HCT116 (cell line): Measurements from ENCODE around the gene SLC9B2. TPM values are rescaled to one million over a fixed set of nuclear protein-coding genes. Genes with fewer than 3 reads are reported as not detected.

Experiments used
- ATAC-seq: fragments of 200-7000 bp; cut with Tn5 transposase; 2 replicates; pipeline ENCODE4 v1.9.1; 2020; ENCODE audit warnings: mild to moderate bottlenecking, moderate library complexity
- BruUV-seq: library from RNA; stranded (reverse); fragments of 400-500 nt; replicated peaks from 2 replicates; lab custom pipeline; 2021; lab: Mats Ljungman, UMichigan
- CTCF ChIA-PET: fragments of 300-600 bp; sonication (Branson Sonifier 250); formaldehyde crosslinking; loops from one replicate; lab custom pipeline; 2021; ENCODE audit warnings: antibody characterized with exemption; lab: Charles Lee
- POLR2A ChIA-PET: fragments of 300-600, 350-600 bp; sonication (Branson Sonifier 250); formaldehyde crosslinking; loops from one replicate; lab custom pipeline; 2021; ENCODE audit warnings: antibody characterized with exemption; lab: Charles Lee
- RAD21 ChIA-PET, 2 experiments: fragments of 300-600 bp; sonication (Branson Sonifier 250); formaldehyde crosslinking; loops; one replicate each; lab custom pipeline; 2023; ENCODE audit warnings: low total read pairs in 2 of 2; ENCODE audit not compliant: uncharacterized antibody in 2 of 2, unreplicated experiment in 2 of 2, low non-redundant PET in 1 of 2; lab: Charles Lee
- DNase-seq: peaks from one replicate; pipeline ENCODE4 v3.0.0-alpha.2; 2010; ENCODE audit warnings: low read depth, low spot score
- H2AFZ ChIP-seq: fragments of 200-600 bp; shearing (Covaris generic), sonication (generic); 2 replicates; pipeline ENCODE4 v1.6.1; 2017; ENCODE audit warnings: low read depth, mixed run types, mixed read lengths, antibody characterized with exemption, low read length; ENCODE audit not compliant: poor library complexity, severe bottlenecking
- H3K27ac ChIP-seq: 2 replicates; pipeline ENCODE4 v1.5.1; 2012; ENCODE audit warnings: low read depth, low read length
- H3K27me3 ChIP-seq: fragments of 200-600 bp; sonication (generic); 2 replicates; pipeline ENCODE4 v1.6.1; 2016; ENCODE audit warnings: mixed run types, low read length, mixed read lengths; ENCODE audit not compliant: insufficient read depth
- H3K36me3 ChIP-seq, 2 experiments: fragments of 200-500 bp in 1 of 2; fragments of 200-600 bp in 1 of 2; sonication (Bioruptor generic) in 1 of 2; sonication (generic) in 1 of 2; 2 replicates each; pipeline versions ENCODE4 v1.5.1 to v1.6.1; 2014 to 2016; ENCODE audit warnings: low read length in 2 of 2, inconsistent platforms in 1 of 2, mixed read lengths in 1 of 2, mixed run types in 1 of 2; ENCODE audit not compliant: insufficient read depth in 2 of 2, control insufficient read depth in 1 of 2
- H3K4me1 ChIP-seq, 2 experiments: fragments of 200-600 bp in 1 of 2; sonication (generic) in 1 of 2; 2 replicates each; pipeline versions ENCODE4 v1.5.1 to v1.6.1; 2012 to 2017; ENCODE audit warnings: low read length in 2 of 2, inconsistent platforms in 1 of 2, mild to moderate bottlenecking in 1 of 2, mixed read lengths in 1 of 2, mixed run types in 1 of 2, moderate library complexity in 1 of 2; ENCODE audit not compliant: insufficient read depth in 2 of 2, control insufficient read depth in 1 of 2
- H3K4me2 ChIP-seq: fragments of 200-600 bp; sonication (generic); 2 replicates; pipeline ENCODE4 v1.6.1; 2017; ENCODE audit warnings: mixed run types, low read length, mixed read lengths
- H3K4me3 ChIP-seq, 2 experiments: fragments of 200-600 bp in 1 of 2; sonication (generic) in 1 of 2; replicated peaks in 1 of 2; 2 replicates each; pipeline ENCODE4 v1.5.1; 2011 to 2016; ENCODE audit warnings: low read length in 2 of 2, control low read depth in 1 of 2, low read depth in 1 of 2, mild to moderate bottlenecking in 1 of 2, mixed read lengths in 1 of 2, mixed run types in 1 of 2
- H3K79me2 ChIP-seq: fragments of 200-600 bp; sonication (generic); 2 replicates; pipeline ENCODE4 v1.6.1; 2017; ENCODE audit warnings: mild to moderate bottlenecking, mixed run types, low read length, moderate library complexity, mixed read lengths; ENCODE audit not compliant: insufficient read depth
- H3K9ac ChIP-seq: fragments of 200-600 bp; sonication (generic); 2 replicates; pipeline ENCODE4 v1.6.1; 2016; ENCODE audit warnings: low read length, mixed read lengths
- H3K9me2 ChIP-seq: fragments of 200-600 bp; sonication (generic), shearing (Covaris generic); 2 replicates; pipeline ENCODE4 v1.6.1; 2017; ENCODE audit warnings: mixed run types, mild to moderate bottlenecking, moderate library complexity; ENCODE audit not compliant: insufficient read depth
- H3K9me3 ChIP-seq, 2 experiments: fragments of 200-500 bp in 1 of 2; fragments of 200-600 bp in 1 of 2; sonication (Bioruptor generic) in 1 of 2; sonication (generic) in 1 of 2; 2 replicates each; pipeline ENCODE4 v1.6.1; 2014 to 2017; ENCODE audit warnings: low read length in 2 of 2, mixed read lengths in 2 of 2, inconsistent platforms in 1 of 2, low read depth in 1 of 2, mild to moderate bottlenecking in 1 of 2, mixed run types in 1 of 2, moderate library complexity in 1 of 2; ENCODE audit not compliant: control insufficient read depth in 1 of 2, insufficient read depth in 1 of 2
- H4K20me1 ChIP-seq: fragments of 200-600 bp; sonication (generic), shearing (Covaris generic); 2 replicates; pipeline ENCODE4 v1.6.1; 2017; ENCODE audit warnings: mixed run types, mild to moderate bottlenecking, moderate library complexity; ENCODE audit not compliant: insufficient read depth
- CEBPB ChIP-seq: IDR thresholded peaks from 2 replicates; pipeline ENCODE4 v1.6.1; 2012; ENCODE audit warnings: low read depth
- CTCF ChIP-seq, 3 experiments: fragments of 200-600 bp in 1 of 3; sonication (generic) in 1 of 3; IDR thresholded peaks in 2 of 3; conservative IDR thresholded peaks in 1 of 3; 2 replicates each; pipeline ENCODE4 v1.5.1; 2012 to 2017; ENCODE audit warnings: low read depth in 2 of 3, low read length in 2 of 3, antibody characterized with exemption in 1 of 3, borderline replicate concordance in 1 of 3, control low read depth in 1 of 3, mild to moderate bottlenecking in 1 of 3, mixed read lengths in 1 of 3, mixed run types in 1 of 3, moderate library complexity in 1 of 3; ENCODE audit not compliant: insufficient read depth in 1 of 3
- EZH2phosphoT487 ChIP-seq: fragments of 200-600 bp; IDR thresholded peaks from 2 replicates; pipeline ENCODE4 v1.6.1; 2018; ENCODE audit warnings: antibody characterized with exemption, borderline replicate concordance
- JUND ChIP-seq: IDR thresholded peaks from 2 replicates; pipeline ENCODE4 v1.6.1; 2012
- POLR2A ChIP-seq: IDR thresholded peaks from 2 replicates; pipeline ENCODE4 v1.7.0; 2011; ENCODE audit warnings: borderline replicate concordance; ENCODE audit not compliant: insufficient read depth, insufficient read length; ENCODE audit errors: extremely low read depth
- POLR2AphosphoS5 ChIP-seq: IDR thresholded peaks from 2 replicates; pipeline ENCODE4 v1.6.1; 2011; ENCODE audit warnings: mild to moderate bottlenecking, low read depth, low read length, moderate library complexity
- REST ChIP-seq: IDR thresholded peaks from 2 replicates; pipeline ENCODE4 v1.6.1; 2012; ENCODE audit warnings: low read depth
- SIN3A ChIP-seq: IDR thresholded peaks from 2 replicates; pipeline ENCODE4 v1.6.1; 2012; ENCODE audit warnings: low read depth
- SP1 ChIP-seq: IDR thresholded peaks from 2 replicates; pipeline ENCODE4 v1.6.1; 2012; ENCODE audit warnings: low read depth
- SRF ChIP-seq: IDR thresholded peaks from 2 replicates; pipeline ENCODE4 v1.6.1; 2012; ENCODE audit warnings: low read depth
- TCF7L2 ChIP-seq: IDR thresholded peaks from 2 replicates; pipeline ENCODE4 v1.7.0; 2011; ENCODE audit warnings: borderline replicate concordance, inconsistent platforms; ENCODE audit not compliant: insufficient read depth, insufficient read length; ENCODE audit errors: extremely low read depth
- YY1 ChIP-seq: IDR thresholded peaks from 2 replicates; pipeline ENCODE4 v1.6.1; 2011; ENCODE audit warnings: low read length, low read depth, moderate library complexity, mild to moderate bottlenecking; ENCODE audit not compliant: insufficient replicate concordance; ENCODE audit errors: extremely low read depth
- ZFX ChIP-seq: fragments of 450-650 bp; IDR thresholded peaks from 2 replicates; pipeline ENCODE4 v1.6.1; 2017
- ZNF274 ChIP-seq: fragments of 200-500 bp; sonication (Bioruptor generic); IDR thresholded peaks from 2 replicates; pipeline ENCODE4 v1.6.1; 2014; ENCODE audit warnings: mild to moderate bottlenecking, low read depth, low read length, inconsistent platforms
- intact Hi-C: fragments of 100-400 bp; cut with micrococcal nuclease; formaldehyde crosslinking; loops from 2 replicates; pipeline ENCODE4 v1.10.0; 2022
- total RNA-seq: library from RNA; stranded (reverse); gene quantifications from one replicate; pipeline ENCODE4 v1.2.1, GENCODE V29; 2021; ENCODE audit not compliant: unreplicated experiment
- TF ChIP-seq, protein P1 (sequence below): IDR thresholded peaks from 2 replicates; pipeline ENCODE4 v1.6.1; 2012
- TF ChIP-seq, protein P2 (sequence below): IDR thresholded peaks from 2 replicates; pipeline ENCODE4 v1.6.1; 2011; ENCODE audit warnings: mild to moderate bottlenecking, low read length, moderate library complexity; ENCODE audit not compliant: insufficient replicate concordance; ENCODE audit errors: extremely low read depth

SLC9B2 gene
- total RNA-seq, 1 experiment from 2014 or later: 18.3 TPM

- no peak for TF ChIP-seq YY1
- no peak for TF ChIP-seq POLR2AphosphoS5
- no peak for TF ChIP-seq SP1
- TF ChIP-seq ZNF274: no peak
- TF ChIP-seq, protein P1, sequence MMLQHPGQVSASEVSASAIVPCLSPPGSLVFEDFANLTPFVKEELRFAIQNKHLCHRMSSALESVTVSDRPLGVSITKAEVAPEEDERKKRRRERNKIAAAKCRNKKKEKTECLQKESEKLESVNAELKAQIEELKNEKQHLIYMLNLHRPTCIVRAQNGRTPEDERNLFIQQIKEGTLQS: no peak
- no peak for TF ChIP-seq TCF7L2
Observed at GRCh38 chr4:103011378-103012025, 65.1 kb downstream of the SLC9B2 start (continued).

DNA sequence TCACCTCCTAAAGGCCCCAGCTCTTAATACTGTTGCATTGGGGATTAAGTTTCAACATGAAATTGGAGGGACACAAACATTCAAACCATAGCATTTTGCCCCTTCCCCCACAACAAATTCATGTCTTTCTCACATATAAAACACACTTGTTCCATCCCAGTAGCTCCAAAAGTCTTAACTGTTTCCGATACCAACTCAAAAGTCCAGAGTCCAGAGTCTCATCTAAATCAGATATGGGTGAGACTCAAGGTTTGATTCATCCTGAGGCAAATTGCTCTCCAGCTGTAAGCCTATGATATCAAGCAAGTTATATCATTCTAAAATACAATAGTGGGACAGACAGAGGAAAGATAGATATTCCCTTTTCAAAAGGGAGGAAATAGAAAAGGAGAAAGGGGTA lies 65.8 kb downstream of the SLC9B2 start:
- no peak overlapping the region for H3K4me2 ChIP-seq
- no peak for TF ChIP-seq SIN3A
- TF ChIP-seq POLR2A: no peak
- TF ChIP-seq CEBPB: no peak
- TF ChIP-seq POLR2AphosphoS5: no peak
- no peak for TF ChIP-seq JUND
- TF ChIP-seq CTCF (IDR thresholded peaks at IDR 0.05 in 2 of 3, conservative IDR thresholded peaks at IDR 0.05 in 1 of 3; ENCODE audit: borderline replicate concordance in 1 of 3, insufficient read depth in 1 of 3, low read depth in 2 of 3, low read length in 2 of 3): no peak
- TF ChIP-seq SRF: no peak
- TF ChIP-seq, protein P1: no peak
- no peak for TF ChIP-seq EZH2phosphoT487
- TF ChIP-seq, protein P2, sequence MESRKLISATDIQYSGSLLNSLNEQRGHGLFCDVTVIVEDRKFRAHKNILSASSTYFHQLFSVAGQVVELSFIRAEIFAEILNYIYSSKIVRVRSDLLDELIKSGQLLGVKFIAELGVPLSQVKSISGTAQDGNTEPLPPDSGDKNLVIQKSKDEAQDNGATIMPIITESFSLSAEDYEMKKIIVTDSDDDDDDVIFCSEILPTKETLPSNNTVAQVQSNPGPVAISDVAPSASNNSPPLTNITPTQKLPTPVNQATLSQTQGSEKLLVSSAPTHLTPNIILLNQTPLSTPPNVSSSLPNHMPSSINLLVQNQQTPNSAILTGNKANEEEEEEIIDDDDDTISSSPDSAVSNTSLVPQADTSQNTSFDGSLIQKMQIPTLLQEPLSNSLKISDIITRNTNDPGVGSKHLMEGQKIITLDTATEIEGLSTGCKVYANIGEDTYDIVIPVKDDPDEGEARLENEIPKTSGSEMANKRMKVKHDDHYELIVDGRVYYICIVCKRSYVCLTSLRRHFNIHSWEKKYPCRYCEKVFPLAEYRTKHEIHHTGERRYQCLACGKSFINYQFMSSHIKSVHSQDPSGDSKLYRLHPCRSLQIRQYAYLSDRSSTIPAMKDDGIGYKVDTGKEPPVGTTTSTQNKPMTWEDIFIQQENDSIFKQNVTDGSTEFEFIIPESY: no peak
- no peak for TF ChIP-seq SP1
- TF ChIP-seq TCF7L2: no peak
- no peak for TF ChIP-seq REST
- no peak for TF ChIP-seq ZFX

More for the DNA sequence above, 65.8 kb downstream of the SLC9B2 start:
- Histone ChIP-seq H3K79me2 (no peaks in the 10 kb centered on the region), H3K9ac (no peak overlapping the region), H3K4me3 (no peak overlapping the region), H3K9me3 (no peaks in the 10 kb centered on the region), H3K27ac (no peak overlapping the region), H2AFZ (no peak overlapping the region), H3K36me3 (no peaks in the 10 kb centered on the region), H4K20me1 (no peaks in the 10 kb centered on the region), H3K4me1 (no peaks in the 10 kb centered on the region), H3K9me2 (no peaks in the 10 kb centered on the region), H3K27me3 (no peaks in the 10 kb centered on the region)
- RAD21 ChIA-PET: no interaction called here
- POLR2A ChIA-PET: interaction anchor here (0.5 kb wide), 1 partner anchor 201 kb away, joined by 3 read pairs; no protein-coding TSS in a partner anchor
- no peak for DNase-seq
- CTCF ChIA-PET: interaction anchor here (1.2 to 1.5 kb wide), 2 partner anchors 89 to 390 kb away, joined by 3 to 8 read pairs; partner anchors contain the start of gene BDH2
- intact Hi-C loops: no loop called here
- ATAC-seq: no peak
- BruUV-seq: no TSS peak
